ENCODE measurements around the gene RBPJL.

RBPJL gene

DNA sequence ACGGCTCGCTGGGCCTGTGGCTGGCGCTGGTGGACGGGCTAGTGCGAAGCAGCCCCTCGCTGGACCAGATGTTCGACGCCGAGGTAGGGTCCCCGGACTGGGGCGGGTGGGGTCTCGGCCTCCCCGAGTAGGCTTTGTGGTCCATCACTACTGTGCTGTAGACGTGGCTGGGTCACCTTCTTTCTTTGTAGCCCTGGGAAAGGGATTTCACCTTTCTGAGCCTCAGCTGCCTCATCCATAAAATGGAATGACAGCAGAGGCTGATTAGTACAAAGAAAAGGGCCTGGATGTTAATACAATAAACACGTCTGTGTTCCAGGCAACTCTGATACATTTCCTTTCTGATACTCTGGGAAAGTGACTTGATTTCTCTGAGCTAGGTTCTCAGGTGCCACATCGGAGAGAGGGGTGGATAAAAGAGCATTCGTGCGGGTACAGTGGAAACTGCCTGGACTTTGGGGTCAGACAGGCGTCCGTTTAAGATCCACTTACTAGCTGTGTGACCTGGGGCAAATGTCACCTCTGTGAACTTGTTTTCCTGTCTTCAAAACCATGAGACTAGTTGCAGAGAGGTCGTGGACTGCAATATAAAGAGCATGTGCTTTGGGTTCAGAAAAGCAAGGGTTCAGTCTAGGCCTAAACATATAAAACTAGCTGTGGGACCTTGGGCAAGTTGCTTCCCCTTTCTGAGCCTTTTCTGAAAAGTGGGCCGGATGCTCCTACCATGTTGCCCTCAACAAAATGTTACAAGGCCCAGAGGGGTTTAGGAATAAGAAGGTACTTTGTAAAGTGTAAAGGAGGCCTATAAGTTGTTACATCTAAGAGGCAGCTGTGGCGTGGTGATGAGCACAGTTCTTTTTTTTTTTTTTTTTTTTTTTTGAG is 57.2 kb downstream of the RBPJL start:
- DNase-seq, result no peak

DNA sequence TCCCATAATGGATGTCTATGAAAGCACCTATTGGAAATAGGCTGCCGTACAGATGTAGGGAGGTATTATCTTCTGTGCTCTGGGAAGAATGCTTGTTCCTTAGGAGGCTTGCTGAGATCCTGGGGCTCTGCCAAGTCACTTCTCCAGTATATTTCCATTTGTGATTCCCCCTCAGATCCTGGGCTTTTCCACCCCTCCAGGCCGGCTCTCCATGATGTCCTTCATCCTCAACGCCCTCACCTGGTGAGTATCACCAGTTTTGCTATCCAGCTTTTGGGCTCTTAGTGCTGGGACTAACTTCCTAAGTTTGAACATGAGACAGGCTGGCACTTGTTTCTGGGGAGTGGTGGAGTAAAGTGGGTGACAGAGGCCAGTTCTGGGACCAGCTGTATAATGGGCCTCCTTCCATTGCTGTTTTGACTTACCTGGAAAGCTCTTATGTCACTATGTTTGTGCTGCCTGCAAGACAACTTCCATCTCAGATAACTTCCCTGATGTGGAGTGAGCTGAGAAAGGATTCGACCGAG is 58.9 kb downstream of the RBPJL start:
- no peak for DNase-seq

DNA sequence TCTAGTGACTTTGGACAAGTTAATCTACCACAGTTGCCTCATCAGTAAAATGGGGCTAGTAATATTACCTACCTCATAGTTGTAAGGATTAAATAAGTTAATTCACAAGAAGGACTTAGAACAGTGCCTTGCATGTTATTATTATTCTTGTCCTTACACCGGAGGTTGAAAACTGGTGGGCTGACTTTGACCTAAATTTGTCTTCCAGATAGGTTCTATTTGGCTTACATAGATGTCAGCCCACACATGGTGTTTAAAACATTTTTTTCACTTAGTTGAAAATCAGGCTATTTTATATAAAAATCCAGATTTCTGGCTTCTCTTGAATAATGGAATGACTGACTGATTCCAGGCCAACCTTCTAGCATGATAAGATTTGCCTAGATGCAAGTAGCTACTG is 59.6 kb downstream of the RBPJL start:
- DNase-seq, result no peak

DNA sequence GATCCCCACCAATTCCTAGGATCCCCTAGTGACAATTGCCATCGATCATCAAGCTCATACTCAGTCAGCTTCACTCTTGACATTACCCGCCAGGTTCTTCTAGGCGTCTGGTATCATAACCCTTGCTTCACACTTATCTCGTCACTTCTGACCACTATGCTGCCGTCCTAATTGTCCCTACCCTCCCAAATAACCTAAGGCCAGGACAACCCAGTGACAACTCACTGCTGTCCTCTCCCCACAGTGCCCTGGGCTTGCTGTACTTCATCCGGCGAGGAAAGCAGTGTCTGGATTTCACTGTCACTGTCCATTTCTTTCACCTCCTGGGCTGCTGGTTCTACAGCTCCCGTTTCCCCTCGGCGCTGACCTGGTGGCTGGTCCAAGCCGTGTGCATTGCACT is 60.0 kb downstream of the RBPJL start:
- no peak for DNase-seq

DNA sequence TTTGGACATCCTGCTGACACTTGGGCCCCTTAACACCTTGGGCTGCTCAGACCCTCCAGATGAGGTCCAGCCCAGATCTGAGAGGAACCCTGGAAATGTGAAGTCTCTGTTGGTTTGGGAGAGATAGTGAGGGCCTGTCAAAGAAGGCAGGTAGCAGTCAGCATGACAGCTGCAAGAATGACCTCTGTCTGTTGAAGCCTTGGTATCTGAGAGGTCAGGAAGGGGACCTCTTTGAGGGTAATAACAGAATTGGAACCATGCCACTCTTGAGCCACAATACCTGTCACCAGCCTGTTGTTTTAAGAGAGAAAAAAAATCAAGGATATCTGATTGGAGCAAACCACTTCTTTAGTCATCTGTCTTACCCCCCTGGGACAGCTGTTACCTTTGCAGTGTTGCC is 60.5 kb downstream of the RBPJL start:
- no peak for DNase-seq

Data from CD4-positive, alpha-beta T cell treated with Interleukin-4 for 1 hour (primary cell).